ENCODE data around the gene CETN2.
"Not testable (repeated sequence)": the region's sequence is repeated elsewhere in the genome, so short reads cannot be mapped to it uniquely, and the experiment has no call there.

Gene CETN2

GRCh38 chrX:152830312-152831305 lies at the start of gene CETN2, which contains the start of gene NSDHL:
TSS of gene CETN2 (minus strand) at chrX:152830757. CDS start at chrX:152830710, 47 bp downstream.
TSS of gene NSDHL (plus strand) at chrX:152831063. CDS start at chrX:152846325, 15,262 bp downstream.
- peak; percentile 97 for DNase-seq

GRCh38 chrX:152878976-152879755 lies 48.6 kb upstream of the CETN2 start:
- DNase-seq: peak; percentile 14

DNA sequence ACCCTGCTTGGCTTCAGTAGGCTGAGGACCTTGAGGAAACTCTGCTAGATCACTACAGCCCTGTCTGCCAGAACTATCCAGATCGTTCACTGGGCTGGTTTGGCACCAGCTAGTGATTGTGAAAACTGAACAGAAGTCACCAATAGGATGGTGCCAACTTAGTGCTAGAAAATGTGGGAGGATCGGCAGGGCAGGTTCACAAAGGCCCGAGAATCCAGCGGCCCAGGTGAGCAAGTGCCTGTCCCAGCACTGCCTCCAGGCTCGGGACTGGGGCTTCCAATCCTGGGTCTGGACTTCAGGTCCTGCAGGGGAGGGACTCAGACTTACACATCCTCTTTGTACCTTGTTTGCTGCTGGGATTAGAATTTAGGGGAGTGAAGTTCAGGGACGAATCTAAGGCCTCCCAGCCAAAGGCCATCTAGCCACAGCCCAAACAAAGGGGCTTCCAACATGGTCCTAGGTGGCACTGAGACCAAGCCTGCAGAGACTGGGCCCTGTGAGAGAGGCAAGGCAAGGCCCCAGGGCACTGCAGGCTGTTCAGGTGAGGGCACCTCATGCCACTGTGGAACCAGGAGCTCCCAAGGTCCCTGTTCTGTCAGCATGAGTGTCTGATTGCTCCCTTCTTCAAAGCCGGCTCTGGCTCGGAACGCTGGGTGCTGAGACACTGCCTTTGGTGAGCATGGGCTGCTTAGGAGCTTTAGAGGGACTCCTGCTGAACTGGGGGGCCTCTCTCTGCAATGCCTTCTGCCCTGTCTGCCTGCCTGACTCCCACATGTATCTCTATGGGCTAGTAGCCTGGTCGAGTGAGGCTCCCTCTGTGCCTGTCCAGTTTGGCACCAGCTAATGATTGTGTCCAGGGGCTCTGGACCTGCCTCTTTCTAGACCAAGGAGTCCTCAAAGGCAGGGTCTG lies 46.6 kb upstream of the CETN2 start:
- no peak for DNase-seq

DNA sequence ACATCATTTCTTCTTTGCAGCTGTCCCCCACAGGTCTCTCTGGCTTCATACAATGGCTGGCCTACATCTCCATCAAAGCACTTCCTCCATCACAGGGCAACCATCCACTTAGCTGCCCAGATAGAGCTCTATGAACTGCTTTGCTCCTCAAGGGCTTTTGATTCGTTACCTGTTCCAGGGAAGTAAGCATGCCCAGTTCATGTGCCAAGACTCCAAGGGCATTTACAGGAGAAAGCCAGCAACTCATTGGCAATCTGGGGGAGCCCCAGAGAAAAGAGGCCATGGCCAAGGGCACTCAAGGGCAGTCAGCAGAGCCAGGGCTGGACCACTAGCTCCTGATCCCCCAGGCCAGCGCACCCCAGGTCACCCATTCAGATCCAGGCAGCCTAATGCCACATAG lies 42.8 kb upstream of the CETN2 start:
- no peak for DNase-seq

- no peak for DNase-seq
Measured at GRCh38 chrX:152872522-152872921, 42.0 kb upstream of the CETN2 start.

DNA sequence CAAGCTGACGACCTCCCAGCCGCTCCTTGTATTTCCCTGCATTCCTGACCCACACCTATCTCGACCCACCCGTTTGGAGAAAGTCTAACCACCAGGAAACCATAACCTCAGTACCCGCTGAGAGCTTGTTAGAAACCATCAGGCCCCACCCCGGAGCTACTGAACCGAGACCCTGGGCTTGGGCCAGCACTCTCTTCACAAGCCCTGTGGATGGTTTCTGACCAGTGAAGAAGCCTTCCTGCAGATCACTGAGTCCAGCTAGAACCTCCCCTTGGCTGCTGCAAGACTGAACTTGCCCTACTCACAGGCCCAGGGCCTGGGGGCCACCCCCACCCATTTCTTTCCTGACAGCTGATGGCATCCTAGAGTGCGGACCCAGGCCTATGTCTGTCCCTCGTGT lies 40.7 kb upstream of the CETN2 start:
- no peak for DNase-seq

GRCh38 chrX:152869972-152870371 lies 39.4 kb upstream of the CETN2 start:
- DNase-seq: no peak

GRCh38 chrX:152866386-152866785 lies 35.8 kb upstream of the CETN2 start:
- DNase-seq: no peak

- DNase-seq: no peak
Measured at GRCh38 chrX:152865232-152865920, 34.8 kb upstream of the CETN2 start.

DNA sequence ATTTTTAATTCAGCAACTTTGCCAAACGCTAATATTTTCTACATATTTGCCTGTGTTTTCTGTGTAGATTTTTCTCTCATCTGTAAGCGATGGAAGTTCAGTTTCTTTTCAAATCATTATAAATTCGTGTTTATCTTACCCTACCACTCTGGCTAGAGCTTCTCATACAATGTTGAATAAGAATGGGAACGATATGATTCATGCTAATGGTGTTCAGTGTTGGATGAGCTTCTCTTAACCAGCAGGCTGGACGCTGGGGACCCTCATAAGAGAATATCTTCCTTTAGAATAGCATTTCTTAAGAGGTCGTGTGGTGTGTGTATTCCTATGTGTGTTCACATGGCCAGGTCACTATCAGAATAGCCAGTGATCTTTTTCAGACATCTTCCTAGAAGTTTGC lies 31.3 kb upstream of the CETN2 start:
- no peak for DNase-seq

DNA sequence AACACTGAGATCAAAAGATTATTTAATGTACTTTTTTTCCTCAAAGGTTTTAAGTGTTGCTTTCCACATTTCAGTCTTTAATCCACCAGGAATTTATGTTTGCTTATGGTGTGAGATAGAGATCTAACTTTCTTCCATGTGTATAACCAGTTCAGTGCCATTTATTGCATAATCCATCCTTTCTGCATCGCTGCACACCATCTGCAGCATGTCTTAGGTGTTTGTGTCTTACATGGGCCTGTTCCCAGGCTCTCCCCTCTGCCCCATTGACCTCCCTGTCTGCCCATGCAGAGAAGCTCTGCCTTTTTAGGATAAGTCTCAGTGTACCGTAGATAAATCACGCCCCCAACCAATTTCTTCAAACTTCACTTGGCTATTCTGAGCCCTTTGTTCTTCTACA lies 30.6 kb upstream of the CETN2 start:
- peak; percentile 2 for DNase-seq

- DNase-seq: no peak
Measured at GRCh38 chrX:152853986-152854385, 23.4 kb upstream of the CETN2 start.

- no peak for DNase-seq
Measured at GRCh38 chrX:152850465-152850864, 19.9 kb upstream of the CETN2 start.

DNA sequence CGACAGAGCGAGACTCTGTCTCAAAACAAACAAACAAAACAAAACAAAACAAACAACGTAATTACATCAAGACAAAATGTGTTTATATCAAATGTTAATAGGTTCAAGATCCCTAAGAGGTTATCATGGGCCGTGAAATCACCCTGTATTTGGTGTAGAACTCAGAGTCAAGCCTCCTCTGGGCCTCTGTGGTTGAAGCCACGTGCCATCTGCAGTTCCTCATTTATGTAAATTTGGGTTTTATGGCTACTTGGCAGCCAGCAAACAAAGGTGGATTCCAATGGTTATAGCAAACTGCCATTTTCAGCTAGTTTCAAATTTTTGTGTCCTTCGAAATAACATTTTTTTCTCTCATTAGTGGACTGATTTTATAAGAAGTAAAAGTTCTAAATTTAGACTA lies 16.7 kb upstream of the CETN2 start:
- no peak for DNase-seq

GRCh38 chrX:152845618-152846240 lies 15.2 kb upstream of the CETN2 start:
- no peak for DNase-seq

- no peak for DNase-seq
Measured at GRCh38 chrX:152844256-152844655, 13.7 kb upstream of the CETN2 start.

- DNase-seq: no peak
Measured at GRCh38 chrX:152843852-152844251, 13.3 kb upstream of the CETN2 start.

GRCh38 chrX:152842772-152843338 lies 12.3 kb upstream of the CETN2 start:
- DNase-seq: no peak

- not testable (repeated sequence) for DNase-seq
Measured at GRCh38 chrX:152835470-152835869, 4.9 kb upstream of the CETN2 start.

DNA sequence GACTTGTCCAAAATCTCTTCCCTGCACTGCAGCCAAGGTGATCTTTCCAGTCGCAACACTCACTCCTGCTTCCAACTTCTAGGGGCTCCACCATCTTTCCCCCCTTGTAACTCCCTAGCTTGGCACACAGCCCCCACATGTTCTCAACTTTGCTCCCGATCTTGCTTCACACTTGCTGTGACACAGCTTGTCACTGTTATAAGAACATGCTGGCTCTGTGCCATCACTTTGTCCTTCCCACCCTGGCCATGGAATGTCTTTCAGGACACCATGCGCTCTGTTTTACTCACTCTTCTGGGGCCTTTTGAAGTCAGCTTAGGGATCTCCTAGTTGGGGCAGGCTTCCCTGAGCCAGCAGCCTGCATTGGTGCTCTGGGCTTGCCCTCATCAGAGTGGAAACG lies 2.8 kb upstream of the CETN2 start:
- no peak for DNase-seq

DNA sequence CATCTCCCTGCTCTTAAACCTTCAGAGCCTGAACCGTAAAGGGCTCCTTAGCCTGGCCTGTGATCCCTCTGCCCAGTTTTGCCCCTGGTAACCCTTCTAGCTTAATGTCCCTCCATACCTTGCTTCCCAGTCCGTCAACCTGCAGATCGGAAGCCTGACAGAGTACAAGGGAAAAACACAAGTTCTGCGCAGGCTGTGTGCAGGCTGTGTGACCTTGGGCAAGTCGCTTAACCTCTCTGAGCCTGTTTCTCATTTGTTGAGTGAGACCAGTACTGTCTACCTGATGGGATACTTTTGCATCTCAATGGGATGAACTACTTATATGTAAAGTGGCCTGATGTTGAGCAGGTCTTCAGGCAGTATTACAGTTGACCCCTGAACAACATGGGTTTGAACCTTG lies 2.0 kb upstream of the CETN2 start:
- DNase-seq: no peak
